Skin of body (tissue), 2 donors: ENCODE results near the gene URGCP. TPM values are rescaled to one million over a fixed set of nuclear protein-coding genes. Genes with fewer than 3 reads are reported as not detected.

ENCODE experiments used
- DNase-seq: peaks from one replicate; lab custom pipeline; 2025; lab: John Stamatoyannopoulos, UW
- total RNA-seq: library from RNA; depleted of rRNA; stranded (reverse); fragments of >200 nt; gene quantifications from one replicate; pipeline ENCODE4 v1.2.3, GENCODE V29; 2014

URGCP gene
- total RNA-seq, 1 donor from 2014 or later: 18.3 TPM

- no peak for DNase-seq
These were observed 30.2 kb downstream of the URGCP start for GRCh38 chr7:43876241-43876640.

DNA sequence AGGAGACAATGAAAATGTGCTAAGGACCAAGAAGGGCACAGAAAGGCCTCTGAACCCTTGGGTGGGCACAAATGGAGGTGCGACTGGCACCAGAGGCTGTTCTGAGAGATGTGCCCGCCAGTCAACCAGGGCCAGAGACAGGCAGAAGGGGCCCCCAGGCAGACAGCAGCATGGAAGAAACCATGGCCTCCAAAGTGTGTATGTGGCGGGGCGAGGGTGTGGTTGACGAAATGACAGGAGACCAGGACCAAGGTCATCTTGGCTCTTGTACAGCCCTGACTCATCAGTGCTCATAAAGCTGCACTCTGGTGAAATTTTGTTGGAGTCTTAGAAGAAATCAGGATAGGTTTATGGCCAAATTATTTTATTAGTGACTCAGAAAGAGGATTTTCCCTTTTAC, 33.1 kb downstream of the URGCP start:
- no peak for DNase-seq

GRCh38 chr7:43872406-43873110, 33.8 kb downstream of the URGCP start:
- DNase-seq: peak; percentile 60

GRCh38 chr7:43871064-43871463, 35.3 kb downstream of the URGCP start:
- DNase-seq: no peak

GRCh38 chr7:43870316-43870715, 36.1 kb downstream of the URGCP start:
- no peak for DNase-seq

GRCh38 chr7:43869867-43870240, 36.5 kb downstream of the URGCP start:
- peak; percentile 70 for DNase-seq

GRCh38 chr7:43869006-43869866, 37.2 kb downstream of the URGCP start, which contains the start of gene MRPS24:
TSS of gene MRPS24 (minus strand) at chr7:43869517. CDS start at chr7:43869495, 22 bp downstream.
- peak; percentile 94 for DNase-seq

GRCh38 chr7:43868681-43869005, 37.8 kb downstream of the URGCP start:
- DNase-seq: no peak

DNA sequence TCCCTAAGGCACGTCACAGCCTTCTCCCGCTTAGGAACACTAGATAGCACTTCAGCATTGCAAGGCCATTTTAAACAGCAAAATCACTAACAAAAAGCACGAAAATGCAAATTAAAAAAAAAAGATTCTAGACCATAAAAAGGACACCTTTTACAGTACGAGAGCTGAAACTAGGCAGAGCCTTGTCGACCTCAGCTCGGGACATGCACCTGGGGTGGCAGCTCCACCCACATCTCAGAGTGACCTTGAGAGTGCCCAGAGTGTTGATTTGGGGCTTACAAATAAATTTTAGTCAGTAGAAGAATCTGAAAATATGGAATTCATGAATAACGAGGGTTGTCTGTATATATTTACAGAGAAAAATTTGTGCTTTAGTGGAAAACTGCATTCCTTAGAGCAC, 38.2 kb downstream of the URGCP start:
- no peak for DNase-seq

GRCh38 chr7:43865277-43865676, 41.1 kb downstream of the URGCP start:
- no peak for DNase-seq

DNA sequence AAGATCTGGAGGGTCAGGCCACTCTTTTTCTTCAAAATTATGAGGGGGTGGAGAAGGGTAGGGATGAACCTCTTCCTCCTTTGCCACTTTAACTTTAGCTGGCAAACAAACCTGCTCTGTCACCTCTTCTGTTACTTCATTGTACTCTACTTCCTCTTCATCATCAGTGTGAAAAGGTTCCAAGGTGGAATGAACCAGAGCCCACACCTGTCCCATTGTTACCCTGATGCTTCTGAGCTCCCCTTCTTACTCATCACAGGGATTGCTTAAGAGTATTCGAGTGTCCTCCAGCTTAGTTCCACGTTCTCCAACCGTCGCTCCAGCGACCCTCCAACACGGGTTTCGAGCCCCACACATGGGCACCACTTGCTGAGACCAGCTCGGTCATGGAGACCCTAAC, 42.3 kb downstream of the URGCP start:
- no peak for DNase-seq

DNA sequence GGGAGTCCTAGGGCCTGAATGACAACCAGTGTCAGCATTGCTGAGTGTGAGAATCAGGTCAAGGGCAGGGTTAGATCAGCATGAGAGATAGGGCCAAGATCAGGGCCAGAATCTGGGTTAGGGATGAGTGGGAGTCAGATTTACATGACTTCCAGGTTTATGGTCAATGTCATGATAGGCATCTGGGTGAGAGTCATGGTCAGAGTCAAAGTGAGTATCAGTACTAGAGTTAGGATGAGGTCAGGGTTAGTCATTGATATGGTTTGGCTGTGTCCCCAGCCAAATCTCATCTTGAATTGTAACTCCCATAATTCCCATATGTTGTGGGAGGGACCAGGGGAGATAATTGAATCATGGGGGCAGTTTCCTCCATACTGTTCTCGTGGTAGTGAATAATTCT, 49.4 kb downstream of the URGCP start:
- no peak for DNase-seq

DNA sequence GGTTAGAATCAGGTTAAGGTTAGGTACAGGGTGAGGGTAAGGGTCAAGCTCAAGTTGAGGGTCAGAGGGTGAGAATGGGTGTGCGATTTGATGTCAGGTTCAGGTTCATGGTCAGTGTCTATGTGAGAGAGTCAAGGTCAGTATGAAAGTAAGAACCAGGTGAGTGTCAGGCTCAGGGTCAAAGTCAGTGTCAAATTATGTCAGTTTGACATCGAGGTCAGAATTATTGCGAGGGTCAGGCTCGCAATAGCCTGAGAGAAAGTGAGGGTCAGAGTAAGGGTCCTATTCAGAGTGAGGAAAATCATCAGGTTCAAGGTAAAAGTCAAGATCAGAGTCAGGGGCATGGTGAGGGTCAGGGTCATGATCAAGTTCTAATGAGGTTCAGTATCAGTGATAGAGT, 50.1 kb downstream of the URGCP start:
- no peak for DNase-seq

DNA sequence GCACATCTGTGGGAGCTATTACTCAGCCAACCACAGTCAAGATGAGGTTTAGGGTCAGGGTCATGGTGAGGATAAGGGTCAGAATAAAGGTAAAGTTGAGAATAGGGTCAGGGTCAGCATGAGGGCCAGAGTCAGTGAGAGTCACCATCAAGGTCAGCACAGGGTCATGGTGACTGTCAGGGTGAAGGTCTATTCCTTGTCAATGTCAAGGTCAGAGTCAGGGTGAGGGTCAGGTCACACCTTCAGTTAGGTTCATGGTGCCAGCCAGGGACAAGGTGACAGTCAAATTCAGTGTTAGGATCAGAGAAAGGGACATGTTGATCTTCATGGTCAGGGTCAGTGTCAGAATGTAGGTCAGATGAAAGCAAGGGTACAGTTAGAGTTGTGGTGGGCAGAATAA, 51.2 kb downstream of the URGCP start:
- DNase-seq: no peak

DNA sequence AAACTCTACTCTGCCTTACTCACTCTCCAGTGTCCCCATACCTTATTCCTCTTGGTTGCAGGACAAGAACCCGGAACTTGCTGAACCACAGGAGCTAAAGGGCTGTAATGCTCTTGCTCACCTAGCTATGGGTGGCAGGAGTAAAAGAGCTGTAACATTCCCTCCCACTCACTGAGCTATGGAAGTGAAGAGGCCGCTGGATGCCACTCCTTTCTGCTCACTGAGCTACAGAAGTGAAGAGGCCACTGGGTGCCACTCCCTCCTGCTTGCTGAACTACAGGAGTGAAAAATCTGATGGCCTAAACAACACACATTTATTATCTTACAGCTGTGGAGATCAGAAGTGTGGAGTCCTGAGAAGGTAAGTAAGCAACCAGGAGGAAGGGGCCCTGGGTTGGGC, 54.6 kb downstream of the URGCP start:
- DNase-seq: no peak

GRCh38 chr7:43850348-43851116, 55.9 kb downstream of the URGCP start:
- DNase-seq: no peak

DNA sequence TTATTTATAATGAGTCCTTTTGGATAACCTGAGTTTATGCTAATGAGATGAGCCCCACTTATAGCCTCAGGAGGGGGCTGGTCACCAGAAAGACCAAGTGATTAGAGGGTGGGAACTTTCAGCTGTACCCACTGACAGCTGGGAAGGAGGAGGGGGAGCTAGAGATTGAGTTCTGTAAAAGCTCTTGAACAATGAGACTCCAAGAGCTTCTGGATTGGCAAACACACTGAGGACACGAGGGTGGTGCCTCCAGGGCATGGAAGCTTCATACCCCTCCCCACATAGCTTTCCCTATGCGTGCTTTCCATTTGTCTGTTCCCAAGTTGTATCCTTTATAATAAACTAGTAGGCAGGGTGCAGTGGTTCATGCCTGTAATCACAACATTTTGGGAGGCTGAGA, 57.3 kb downstream of the URGCP start:
- no peak for DNase-seq

- DNase-seq: no peak
These were observed 58.9 kb downstream of the URGCP start for GRCh38 chr7:43847496-43847895.

DNA sequence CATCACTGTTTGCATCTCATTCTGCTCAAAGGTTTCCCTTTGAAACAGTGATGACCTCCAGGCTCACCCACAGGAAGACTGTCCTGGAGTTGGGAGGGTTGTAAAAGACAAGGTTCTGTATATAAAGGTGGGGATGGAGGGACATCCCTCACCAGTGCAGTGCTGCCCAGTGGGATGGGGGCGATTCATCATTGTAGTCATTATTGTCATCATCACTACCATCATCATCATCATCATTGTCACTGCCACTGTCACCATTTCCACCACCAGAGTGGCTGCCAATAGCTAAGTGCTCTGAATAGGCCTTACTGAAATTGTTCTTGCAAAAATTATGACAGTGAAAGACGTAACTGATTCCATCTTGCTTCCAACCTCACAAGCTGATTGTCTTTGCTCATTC, 61.7 kb downstream of the URGCP start:
- DNase-seq: no peak

GRCh38 chr7:43844257-43844656, 62.1 kb downstream of the URGCP start:
- DNase-seq: no peak

DNA sequence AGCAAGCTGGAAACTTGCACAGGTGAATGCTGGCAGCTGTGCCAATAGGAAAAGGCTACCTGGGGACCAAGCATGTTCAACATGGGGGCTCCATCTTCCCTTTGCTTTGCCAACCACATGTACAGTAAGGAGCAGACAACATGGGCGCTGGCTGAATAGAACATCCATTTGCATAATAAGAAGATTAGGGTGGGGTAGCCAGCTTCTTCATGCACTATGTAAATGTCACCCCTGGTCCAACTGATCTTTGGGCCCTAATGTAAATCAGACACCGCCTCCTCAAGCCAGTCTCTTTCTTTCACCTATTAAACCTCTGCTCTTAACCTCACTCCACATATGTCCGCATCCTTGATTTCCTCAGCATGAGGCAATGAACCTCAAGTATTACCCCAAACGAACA, 63.1 kb downstream of the URGCP start:
- no peak for DNase-seq

GRCh38 chr7:43838201-43838658, 68.2 kb downstream of the URGCP start:
- no peak for DNase-seq
